ENCODE data around the gene HTRA3. TPM values are rescaled to one million over a fixed set of nuclear protein-coding genes. Genes with fewer than 3 reads are reported as not detected.

The HTRA3 gene
- total and polyA plus RNA-seq, 4 donors, result 0.36 to 1.2 (median 1.1) TPM

GRCh38 chr4:8331575-8331955 is 62.0 kb downstream of the HTRA3 start:
- Histone ChIP-seq H3K9me3 (ENCODE audit: control insufficient read depth in 4 of 4, low read length in 3 of 4) (no peaks in the 10 kb centered on the region), H3K4me1 (ENCODE audit: control insufficient read depth in 4 of 4, insufficient read depth in 4 of 4, low read length in 3 of 4) (no peaks in the 10 kb centered on the region), H3K36me3 (ENCODE audit: control insufficient read depth in 4 of 4, insufficient read depth in 3 of 4, low read depth in 1 of 4, low read length in 3 of 4) (no peaks in the 10 kb centered on the region), H3K9ac (ENCODE audit: low read depth in 1 of 2, low read length in 2 of 2) (no peak overlapping the region), H3K4me3 (ENCODE audit: low read depth in 1 of 3, low read length in 3 of 3) (no peak overlapping the region), H3K27me3 (ENCODE audit: control insufficient read depth in 4 of 4, insufficient read depth in 4 of 4, low read length in 3 of 4) (no peaks in the 10 kb centered on the region), H3K27ac (ENCODE audit: low read depth in 1 of 2, low read length in 2 of 2) (no peak overlapping the region)
- WGBS, result 88% methylated on average over 6 of the region's 6 CpGs
- DNase-seq (ENCODE audit: low spot score), result no peak
- TF ChIP-seq NR2F2 (IDR thresholded peaks at IDR 0.05) (no peak), MAX (IDR thresholded peaks at IDR 0.05) (no peak), REST (IDR thresholded peaks at IDR 0.05) (no peak), FOXA2 (IDR thresholded peaks at IDR 0.05) (no peak), JUND (IDR thresholded peaks at IDR 0.05) (no peak), ATF3 (IDR thresholded peaks at IDR 0.05) (no peak), TAF1 (conservative IDR thresholded peaks at IDR 0.05) (no peak), GABPA (IDR thresholded peaks at IDR 0.05 in 1 of 2, conservative IDR thresholded peaks at IDR 0.05 in 1 of 2) (no peak), HNF4A (conservative IDR thresholded peaks at IDR 0.05) (no peak), SP1 (IDR thresholded peaks at IDR 0.05) (no peak)
- TF ChIP-seq, protein P1, sequence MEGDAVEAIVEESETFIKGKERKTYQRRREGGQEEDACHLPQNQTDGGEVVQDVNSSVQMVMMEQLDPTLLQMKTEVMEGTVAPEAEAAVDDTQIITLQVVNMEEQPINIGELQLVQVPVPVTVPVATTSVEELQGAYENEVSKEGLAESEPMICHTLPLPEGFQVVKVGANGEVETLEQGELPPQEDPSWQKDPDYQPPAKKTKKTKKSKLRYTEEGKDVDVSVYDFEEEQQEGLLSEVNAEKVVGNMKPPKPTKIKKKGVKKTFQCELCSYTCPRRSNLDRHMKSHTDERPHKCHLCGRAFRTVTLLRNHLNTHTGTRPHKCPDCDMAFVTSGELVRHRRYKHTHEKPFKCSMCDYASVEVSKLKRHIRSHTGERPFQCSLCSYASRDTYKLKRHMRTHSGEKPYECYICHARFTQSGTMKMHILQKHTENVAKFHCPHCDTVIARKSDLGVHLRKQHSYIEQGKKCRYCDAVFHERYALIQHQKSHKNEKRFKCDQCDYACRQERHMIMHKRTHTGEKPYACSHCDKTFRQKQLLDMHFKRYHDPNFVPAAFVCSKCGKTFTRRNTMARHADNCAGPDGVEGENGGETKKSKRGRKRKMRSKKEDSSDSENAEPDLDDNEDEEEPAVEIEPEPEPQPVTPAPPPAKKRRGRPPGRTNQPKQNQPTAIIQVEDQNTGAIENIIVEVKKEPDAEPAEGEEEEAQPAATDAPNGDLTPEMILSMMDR (IDR thresholded peaks at IDR 0.05; ENCODE audit: low read depth, low read length, missing input control), result no peak

DNA sequence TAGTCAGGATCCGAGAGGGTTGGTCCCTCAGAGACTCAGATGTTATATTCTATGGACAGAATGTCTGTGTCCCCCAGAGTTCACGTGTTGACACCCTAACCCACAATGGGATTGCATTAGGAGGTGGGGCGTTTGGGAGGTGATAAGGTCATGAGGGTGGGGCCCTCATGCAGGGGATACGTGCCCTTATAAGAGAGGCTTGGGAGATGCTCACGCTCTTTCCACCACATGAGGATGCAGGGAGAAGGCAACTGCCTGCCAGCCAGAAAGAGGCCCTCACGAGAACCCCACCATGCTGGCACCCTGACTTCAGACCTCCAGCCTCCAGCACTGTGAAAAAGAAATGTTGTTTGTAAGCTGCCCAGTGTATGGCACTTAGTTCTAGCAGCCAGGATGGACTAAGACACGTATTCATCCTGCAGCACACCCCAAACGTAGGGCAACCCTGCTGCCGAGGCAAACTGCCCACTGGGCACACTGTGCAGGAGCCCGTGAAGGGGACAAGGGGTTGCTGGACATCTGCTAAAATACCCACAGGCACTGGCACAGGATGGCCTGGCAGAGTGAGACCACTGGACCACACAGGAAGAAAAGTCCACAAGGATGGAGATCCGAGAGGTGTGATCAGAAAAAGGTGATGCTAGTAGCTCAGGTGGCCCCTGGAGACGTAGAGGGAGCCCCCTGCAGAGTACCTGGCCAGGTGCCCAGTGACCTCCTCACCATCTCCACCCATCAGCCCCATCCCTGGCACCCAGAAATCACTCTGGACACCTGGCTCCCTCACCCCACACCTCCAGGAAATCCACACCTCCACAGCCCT is 62.7 kb downstream of the HTRA3 start:
- H3K27ac ChIP-seq (ENCODE audit: low read depth in 1 of 2, low read length in 2 of 2), result no peak overlapping the region
- 84% methylated on average over 12 of the region's 12 CpGs for WGBS
- no peak for DNase-seq (ENCODE audit: low spot score)
- TF ChIP-seq NR2F2 (IDR thresholded peaks at IDR 0.05), result no peak
- no peak for TF ChIP-seq RXRA (IDR thresholded peaks at IDR 0.05)
- no peak for TF ChIP-seq MAX (IDR thresholded peaks at IDR 0.05)
- no peak overlapping the region for H3K9ac ChIP-seq (ENCODE audit: low read depth in 1 of 2, low read length in 2 of 2)
- H3K27me3 ChIP-seq (ENCODE audit: control insufficient read depth in 4 of 4, insufficient read depth in 4 of 4, low read length in 3 of 4), result no peaks in the 10 kb centered on the region
- no peaks in the 10 kb centered on the region for H3K4me1 ChIP-seq (ENCODE audit: control insufficient read depth in 4 of 4, insufficient read depth in 4 of 4, low read length in 3 of 4)
- H3K9me3 ChIP-seq (ENCODE audit: control insufficient read depth in 4 of 4, low read length in 3 of 4), result no peaks in the 10 kb centered on the region
- H3K36me3 ChIP-seq (ENCODE audit: control insufficient read depth in 4 of 4, insufficient read depth in 3 of 4, low read depth in 1 of 4, low read length in 3 of 4), result no peaks in the 10 kb centered on the region
- no peak overlapping the region for H3K4me3 ChIP-seq (ENCODE audit: low read depth in 1 of 3, low read length in 3 of 3)

All from liver (tissue), 9 donors.